ENCODE results near the gene BCCIP.

BCCIP gene

DNA sequence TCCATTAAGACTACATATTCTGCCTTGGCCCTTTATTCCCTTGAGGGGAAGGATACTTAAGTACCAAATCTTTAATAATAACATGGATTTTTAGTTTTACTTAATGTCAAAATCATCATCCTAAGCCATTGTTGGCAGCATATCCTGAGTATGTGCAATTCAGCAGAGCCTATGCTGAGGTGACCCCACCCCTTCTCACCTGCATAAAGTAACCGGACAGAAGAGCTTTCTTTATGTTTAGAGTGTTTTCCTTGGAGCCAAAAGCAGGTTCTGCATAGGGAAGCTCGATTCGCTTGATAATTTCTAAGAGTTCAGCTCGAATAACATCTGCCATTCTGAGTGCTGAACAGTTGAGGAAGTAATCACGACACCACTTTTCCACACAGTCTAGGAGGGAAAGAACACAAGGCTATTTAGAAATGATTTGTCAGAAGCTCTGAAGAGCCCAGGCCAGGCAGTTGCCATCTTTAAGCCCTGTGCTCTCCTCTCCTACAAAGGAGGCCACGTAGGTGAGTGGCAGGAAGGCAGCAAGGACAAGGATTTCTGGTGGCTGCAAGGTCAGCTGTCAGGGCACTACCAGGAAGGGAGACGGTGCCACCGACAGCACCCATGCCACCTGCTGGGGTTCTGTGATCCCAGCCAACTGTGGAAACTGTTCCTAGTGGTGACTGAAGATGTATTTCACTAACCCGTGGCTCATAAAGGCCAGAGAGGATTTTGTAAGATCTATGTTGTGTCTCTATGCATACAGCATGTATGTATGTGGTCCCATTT is 15.6 kb downstream of the BCCIP start:
- Histone ChIP-seq H3K18ac (ENCODE audit: low read depth in 1 of 2, low read length in 2 of 2) (no peak overlapping the region), H2BK120ac (ENCODE audit: low read depth, low read length) (no peak overlapping the region), H2BK15ac (ENCODE audit: low read depth, poor library complexity, severe bottlenecking) (no peak overlapping the region), H3K9ac (ENCODE audit: low read length) (no peak overlapping the region), H4K8ac (ENCODE audit: low read length) (no peak overlapping the region), H2AFZ (ENCODE audit: low read depth, low read length) (no peak overlapping the region), H3K4me1 (ENCODE audit: control insufficient read depth, insufficient read depth, low read depth, low read length) (peaks cover 7% of the 10 kb centered on the region), H3K4me2 (ENCODE audit: low read length, poor library complexity, severe bottlenecking) (no peak overlapping the region), H2AK5ac (ENCODE audit: low read length, severe bottlenecking) (no peak overlapping the region), H3K9me3 (ENCODE audit: control insufficient read depth, low read length) (no peaks in the 10 kb centered on the region), H3K14ac (ENCODE audit: low read length in 2 of 2) (no peak overlapping the region), H3K27me3 (ENCODE audit: control insufficient read depth in 1 of 2, insufficient read depth in 1 of 2, low read length in 2 of 2) (no peaks in the 10 kb centered on the region), H4K91ac (ENCODE audit: low read length) (no peak overlapping the region), H3K79me1 (replicated peaks; ENCODE audit: low read length, poor library complexity, severe bottlenecking) (peaks cover 16% of the 10 kb centered on the region), H3K27ac (ENCODE audit: low read length, poor library complexity, severe bottlenecking) (no peak overlapping the region), H3K4me3 (ENCODE audit: insufficient read depth in 1 of 2, low read depth in 1 of 2, low read length in 2 of 2) (no peak overlapping the region), H3K36me3 (ENCODE audit: control insufficient read depth in 1 of 2, insufficient read depth in 2 of 2, low read depth in 1 of 2, low read length in 2 of 2) (peaks cover 42 to 80% of the 10 kb centered on the region in 2 experiments), H2BK5ac (ENCODE audit: low read depth, low read length, poor library complexity, severe bottlenecking) (no peak overlapping the region), H2BK12ac (ENCODE audit: low read length in 2 of 2) (no peak overlapping the region), H3K4ac (ENCODE audit: low read depth in 1 of 2, low read length in 2 of 2) (no peak overlapping the region), H3K23ac (ENCODE audit: low read length in 2 of 2) (no peak overlapping the region)
- WGBS = 97% methylated on average over 7 of the region's 9 CpGs
- DNase-seq = no peak

DNA sequence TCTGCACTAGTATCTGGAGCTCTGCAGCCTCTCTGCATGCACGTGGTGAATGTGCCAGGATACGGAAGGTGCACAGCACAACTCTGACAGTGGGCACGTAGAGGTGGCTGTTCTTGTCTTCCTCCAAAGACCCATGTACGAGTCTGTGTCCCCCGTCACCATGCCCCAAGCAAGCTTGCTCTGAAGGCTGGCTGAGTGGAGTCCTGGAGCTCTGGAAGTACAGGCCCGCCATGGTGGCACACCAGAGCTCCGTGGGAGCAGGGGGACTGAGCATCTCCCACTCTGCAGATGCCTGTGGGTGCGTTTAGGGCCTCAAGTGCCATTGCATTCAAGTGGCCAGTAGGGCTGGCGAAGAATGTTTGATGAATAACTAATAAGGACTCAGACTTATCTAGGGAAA is 17.1 kb downstream of the BCCIP start:
- no peak overlapping the region for H3K14ac ChIP-seq (ENCODE audit: low read length in 2 of 2)
- no peak overlapping the region for H2BK12ac ChIP-seq (ENCODE audit: low read length in 2 of 2)
- H2BK120ac ChIP-seq (ENCODE audit: low read depth, low read length) = no peak overlapping the region
- no peak overlapping the region for H4K8ac ChIP-seq (ENCODE audit: low read length)
- no peak overlapping the region for H2BK15ac ChIP-seq (ENCODE audit: low read depth, poor library complexity, severe bottlenecking)
- no peak overlapping the region for H2BK5ac ChIP-seq (ENCODE audit: low read depth, low read length, poor library complexity, severe bottlenecking)
- no peaks in the 10 kb centered on the region for H3K27me3 ChIP-seq (ENCODE audit: control insufficient read depth in 1 of 2, insufficient read depth in 1 of 2, low read length in 2 of 2)
- H3K4me2 ChIP-seq (ENCODE audit: low read length, poor library complexity, severe bottlenecking) = no peak overlapping the region
- H2AK5ac ChIP-seq (ENCODE audit: low read length, severe bottlenecking) = no peak overlapping the region
- H3K4me3 ChIP-seq (ENCODE audit: insufficient read depth in 1 of 2, low read depth in 1 of 2, low read length in 2 of 2) = no peak overlapping the region
- no peak overlapping the region for H2AFZ ChIP-seq (ENCODE audit: low read depth, low read length)
- H3K79me1 ChIP-seq (replicated peaks; ENCODE audit: low read length, poor library complexity, severe bottlenecking) = peaks cover 16% of the 10 kb centered on the region
- H3K36me3 ChIP-seq (ENCODE audit: control insufficient read depth in 1 of 2, insufficient read depth in 2 of 2, low read depth in 1 of 2, low read length in 2 of 2) = peaks cover 38 to 80% of the 10 kb centered on the region in 2 experiments
- H3K4me1 ChIP-seq (ENCODE audit: control insufficient read depth, insufficient read depth, low read depth, low read length) = peaks cover 7% of the 10 kb centered on the region
- no peak overlapping the region for H3K23ac ChIP-seq (ENCODE audit: low read length in 2 of 2)
- H3K18ac ChIP-seq (ENCODE audit: low read depth in 1 of 2, low read length in 2 of 2) = no peak overlapping the region
- H3K9me3 ChIP-seq (ENCODE audit: control insufficient read depth, low read length) = no peaks in the 10 kb centered on the region
- no peak overlapping the region for H3K27ac ChIP-seq (ENCODE audit: low read length, poor library complexity, severe bottlenecking)
- H3K9ac ChIP-seq (ENCODE audit: low read length) = no peak overlapping the region
- no peak overlapping the region for H3K4ac ChIP-seq (ENCODE audit: low read depth in 1 of 2, low read length in 2 of 2)
- DNase-seq = no peak
- no peak overlapping the region for H4K91ac ChIP-seq (ENCODE audit: low read length)
- 95% methylated on average over 9 of the region's 9 CpGs for WGBS

DNA sequence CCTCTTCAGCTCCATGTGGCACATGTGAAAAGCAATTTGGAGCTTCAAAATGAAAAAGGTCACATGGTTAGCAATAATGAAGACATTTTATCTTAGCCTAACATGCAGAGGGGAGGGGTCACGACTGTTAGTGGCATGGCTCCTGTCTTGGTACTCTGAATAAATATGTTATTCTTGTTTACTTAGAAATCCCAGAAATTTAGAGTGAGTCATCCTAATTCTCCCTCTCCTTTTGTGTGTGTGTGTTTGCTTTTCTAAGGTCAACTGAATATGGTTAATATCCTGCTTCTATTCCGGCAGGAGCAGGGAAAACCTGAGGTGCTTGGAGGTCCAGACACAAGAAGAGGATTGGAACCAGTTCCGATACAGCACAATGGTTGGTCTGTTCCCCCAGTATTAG is 17.6 kb downstream of the BCCIP start:
- Histone ChIP-seq H3K27ac (ENCODE audit: low read length, poor library complexity, severe bottlenecking) (no peak overlapping the region), H3K9me3 (ENCODE audit: control insufficient read depth, low read length) (no peaks in the 10 kb centered on the region), H2BK12ac (ENCODE audit: low read length in 2 of 2) (no peak overlapping the region), H2AK5ac (ENCODE audit: low read length, severe bottlenecking) (no peak overlapping the region), H3K4me1 (ENCODE audit: control insufficient read depth, insufficient read depth, low read depth, low read length) (peaks cover 7% of the 10 kb centered on the region), H3K23ac (ENCODE audit: low read length in 2 of 2) (no peak overlapping the region), H2BK15ac (ENCODE audit: low read depth, poor library complexity, severe bottlenecking) (no peak overlapping the region), H3K14ac (ENCODE audit: low read length in 2 of 2) (no peak overlapping the region), H3K36me3 (ENCODE audit: control insufficient read depth in 1 of 2, insufficient read depth in 2 of 2, low read depth in 1 of 2, low read length in 2 of 2) (peaks cover 42 to 80% of the 10 kb centered on the region in 2 experiments), H3K4me3 (ENCODE audit: insufficient read depth in 1 of 2, low read depth in 1 of 2, low read length in 2 of 2) (no peak overlapping the region), H3K79me1 (replicated peaks; ENCODE audit: low read length, poor library complexity, severe bottlenecking) (peaks cover 16% of the 10 kb centered on the region), H3K27me3 (ENCODE audit: control insufficient read depth in 1 of 2, insufficient read depth in 1 of 2, low read length in 2 of 2) (no peaks in the 10 kb centered on the region), H3K4me2 (ENCODE audit: low read length, poor library complexity, severe bottlenecking) (no peak overlapping the region), H4K91ac (ENCODE audit: low read length) (no peak overlapping the region), H2BK5ac (ENCODE audit: low read depth, low read length, poor library complexity, severe bottlenecking) (no peak overlapping the region), H2BK120ac (ENCODE audit: low read depth, low read length) (no peak overlapping the region), H2AFZ (ENCODE audit: low read depth, low read length) (no peak overlapping the region), H3K9ac (ENCODE audit: low read length) (no peak overlapping the region), H4K8ac (ENCODE audit: low read length) (no peak overlapping the region), H3K18ac (ENCODE audit: low read depth in 1 of 2, low read length in 2 of 2) (no peak overlapping the region), H3K4ac (ENCODE audit: low read depth in 1 of 2, low read length in 2 of 2) (no peak overlapping the region)
- 100% methylated on average over 1 of the region's 3 CpGs for WGBS
- no peak for DNase-seq

DNA sequence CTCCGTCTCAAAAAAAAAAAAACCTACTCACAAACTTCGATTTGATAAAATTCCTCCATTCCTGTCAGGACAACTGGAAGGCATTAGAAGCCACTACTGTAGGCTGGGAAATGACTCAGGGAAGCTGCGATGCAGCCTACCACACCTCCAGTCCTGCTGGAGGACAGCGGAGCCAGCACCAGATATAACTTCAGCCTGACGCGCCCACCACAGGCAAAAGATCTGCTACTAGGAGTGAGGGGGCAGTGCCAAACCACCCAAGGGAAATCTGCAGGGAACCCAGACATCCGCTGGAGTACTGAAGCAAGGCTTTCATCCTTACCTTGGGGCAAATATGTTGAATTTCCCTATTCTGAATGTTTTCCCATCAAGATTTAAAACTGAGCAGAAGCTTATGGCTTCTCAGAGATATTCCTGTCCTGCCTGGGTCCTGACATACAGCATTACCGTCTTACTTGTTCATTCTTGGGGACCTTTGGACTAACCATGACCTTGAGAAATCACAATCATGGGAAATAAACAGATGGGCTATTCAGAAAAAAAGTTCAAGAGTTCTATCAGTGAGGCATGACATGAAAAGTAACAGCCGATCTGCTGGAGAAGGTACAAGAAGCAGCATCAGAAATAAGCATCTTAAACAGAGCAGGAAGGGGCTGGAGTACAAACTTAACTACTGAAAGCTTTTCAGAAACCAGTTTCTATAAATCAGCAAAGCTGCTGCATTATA is 20.4 kb downstream of the BCCIP start:
- no peak for DNase-seq
- H3K4me3 ChIP-seq (ENCODE audit: insufficient read depth in 1 of 2, low read depth in 1 of 2, low read length in 2 of 2) = no peak overlapping the region
- H3K36me3 ChIP-seq (ENCODE audit: control insufficient read depth in 1 of 2, insufficient read depth in 2 of 2, low read depth in 1 of 2, low read length in 2 of 2) = peaks cover 35 to 77% of the 10 kb centered on the region in 2 experiments
- no peak overlapping the region for H2BK120ac ChIP-seq (ENCODE audit: low read depth, low read length)
- H4K91ac ChIP-seq (ENCODE audit: low read length) = no peak overlapping the region
- H3K18ac ChIP-seq (ENCODE audit: low read depth in 1 of 2, low read length in 2 of 2) = no peak overlapping the region
- no peaks in the 10 kb centered on the region for H3K27me3 ChIP-seq (ENCODE audit: control insufficient read depth in 1 of 2, insufficient read depth in 1 of 2, low read length in 2 of 2)
- H3K27ac ChIP-seq (ENCODE audit: low read length, poor library complexity, severe bottlenecking) = no peak overlapping the region
- no peak overlapping the region for H2AK5ac ChIP-seq (ENCODE audit: low read length, severe bottlenecking)
- WGBS = 96% methylated on average over 9 of the region's 9 CpGs
- H2AFZ ChIP-seq (ENCODE audit: low read depth, low read length) = no peak overlapping the region
- no peak overlapping the region for H3K9ac ChIP-seq (ENCODE audit: low read length)
- H3K4me2 ChIP-seq (ENCODE audit: low read length, poor library complexity, severe bottlenecking) = no peak overlapping the region
- peaks cover 7% of the 10 kb centered on the region for H3K4me1 ChIP-seq (ENCODE audit: control insufficient read depth, insufficient read depth, low read depth, low read length)
- no peak overlapping the region for H3K4ac ChIP-seq (ENCODE audit: low read depth in 1 of 2, low read length in 2 of 2)
- H3K79me1 ChIP-seq (replicated peaks; ENCODE audit: low read length, poor library complexity, severe bottlenecking) = peaks cover 14% of the 10 kb centered on the region
- no peak overlapping the region for H2BK15ac ChIP-seq (ENCODE audit: low read depth, poor library complexity, severe bottlenecking)
- H3K14ac ChIP-seq (ENCODE audit: low read length in 2 of 2) = no peak overlapping the region
- H3K9me3 ChIP-seq (ENCODE audit: control insufficient read depth, low read length) = no peaks in the 10 kb centered on the region
- no peak overlapping the region for H2BK12ac ChIP-seq (ENCODE audit: low read length in 2 of 2)
- H3K23ac ChIP-seq (ENCODE audit: low read length in 2 of 2) = no peak overlapping the region
- H2BK5ac ChIP-seq (ENCODE audit: low read depth, low read length, poor library complexity, severe bottlenecking) = no peak overlapping the region
- H4K8ac ChIP-seq (ENCODE audit: low read length) = no peak overlapping the region

All from mesenchymal stem cell (in vitro differentiated cells and primary cell).